Transverse colon (tissue), 4 donors: ENCODE data around the gene RSKR.

ENCODE experiments used
- EP300 ChIP-seq: sonication (generic); formaldehyde crosslinking; IDR thresholded peaks from one replicate; pipeline ENCODE4 v1.6.1; 2017; ENCODE audit warnings: antibody characterized with exemption, low read depth
- POLR2AphosphoS5 ChIP-seq, 3 donors: sonication (generic); formaldehyde crosslinking; IDR thresholded peaks; one replicate each; pipeline ENCODE4 v1.6.1; 2016; ENCODE audit warnings: antibody characterized with exemption in 3 of 3
- TF ChIP-seq, protein P1 (sequence below), 5 experiments: fragments of 200-600 bp in 3 of 5; fragments of 450-650 bp in 2 of 5; sonication (generic) in 3 of 5; IDR thresholded peaks; 1 replicate in 2 of 5; 2 replicates in 3 of 5; pipeline ENCODE4 v1.5.1; 2016 to 2017; ENCODE audit warnings: antibody characterized with exemption in 5 of 5, inconsistent platforms in 3 of 5, mild to moderate bottlenecking in 2 of 5, moderate library complexity in 1 of 5

DNA sequence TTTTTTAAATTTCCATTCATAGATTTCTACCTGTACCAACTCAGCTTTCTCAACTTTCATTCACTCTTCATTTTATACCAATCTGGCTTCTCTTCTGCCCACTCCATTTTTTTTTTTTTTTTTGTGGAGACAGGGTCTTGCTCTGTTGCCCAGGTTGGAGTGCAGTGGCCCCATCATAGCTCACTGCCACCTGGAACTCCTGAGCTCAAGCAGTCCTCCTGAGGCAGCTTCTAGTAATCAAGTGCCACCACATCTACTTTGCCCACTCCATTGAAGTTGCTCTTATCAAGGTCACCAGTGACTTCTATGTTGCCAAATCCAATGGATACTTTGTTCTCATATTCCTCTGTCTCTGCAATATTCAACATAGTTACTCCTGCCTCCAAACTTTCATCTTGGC is 49.7 kb upstream of the RSKR start:
- TF ChIP-seq EP300 = no peak
- TF ChIP-seq, protein P1, sequence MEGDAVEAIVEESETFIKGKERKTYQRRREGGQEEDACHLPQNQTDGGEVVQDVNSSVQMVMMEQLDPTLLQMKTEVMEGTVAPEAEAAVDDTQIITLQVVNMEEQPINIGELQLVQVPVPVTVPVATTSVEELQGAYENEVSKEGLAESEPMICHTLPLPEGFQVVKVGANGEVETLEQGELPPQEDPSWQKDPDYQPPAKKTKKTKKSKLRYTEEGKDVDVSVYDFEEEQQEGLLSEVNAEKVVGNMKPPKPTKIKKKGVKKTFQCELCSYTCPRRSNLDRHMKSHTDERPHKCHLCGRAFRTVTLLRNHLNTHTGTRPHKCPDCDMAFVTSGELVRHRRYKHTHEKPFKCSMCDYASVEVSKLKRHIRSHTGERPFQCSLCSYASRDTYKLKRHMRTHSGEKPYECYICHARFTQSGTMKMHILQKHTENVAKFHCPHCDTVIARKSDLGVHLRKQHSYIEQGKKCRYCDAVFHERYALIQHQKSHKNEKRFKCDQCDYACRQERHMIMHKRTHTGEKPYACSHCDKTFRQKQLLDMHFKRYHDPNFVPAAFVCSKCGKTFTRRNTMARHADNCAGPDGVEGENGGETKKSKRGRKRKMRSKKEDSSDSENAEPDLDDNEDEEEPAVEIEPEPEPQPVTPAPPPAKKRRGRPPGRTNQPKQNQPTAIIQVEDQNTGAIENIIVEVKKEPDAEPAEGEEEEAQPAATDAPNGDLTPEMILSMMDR (IDR thresholded peaks at IDR 0.05) = no peak
- no peak for TF ChIP-seq POLR2AphosphoS5 (IDR thresholded peaks at IDR 0.05)
